DND-41 (cell line): ENCODE results near the gene PIGS.
"Not testable (repeated sequence)": the region's sequence is repeated elsewhere in the genome, so short reads cannot be mapped to it uniquely, and the experiment has no call there.

Source experiments
- ATAC-seq: fragments of 200-7000 bp; cut with Tn5 transposase; 3 replicates; pipeline ENCODE4 v1.9.1; 2021; ENCODE audit warnings: low read depth; ENCODE audit not compliant: insufficient read depth
- DNase-seq: peaks from one replicate; pipeline ENCODE4 v3.0.0-alpha.2; 2020
- H2AFZ ChIP-seq: 2 replicates; pipeline ENCODE4 v1.6.0; 2012; ENCODE audit warnings: low read depth, low read length
- H3K27ac ChIP-seq: 2 replicates; pipeline ENCODE4 v1.5.1; 2012; ENCODE audit warnings: low read length, inconsistent platforms
- H3K27me3 ChIP-seq: fragments of 200-600 bp; sonication (generic); 2 replicates; pipeline ENCODE4 v1.6.0; 2012; ENCODE audit warnings: low read length, mild to moderate bottlenecking, inconsistent platforms; ENCODE audit not compliant: insufficient read depth, poor library complexity
- H3K36me3 ChIP-seq: 2 replicates; pipeline ENCODE4 v1.5.1; 2012; ENCODE audit warnings: low read length, inconsistent platforms; ENCODE audit not compliant: insufficient read depth
- H3K4me1 ChIP-seq: 2 replicates; pipeline ENCODE4 v1.5.1; 2012; ENCODE audit warnings: mild to moderate bottlenecking, low read length; ENCODE audit not compliant: insufficient read depth
- H3K4me2 ChIP-seq: 2 replicates; pipeline ENCODE4 v1.6.0; 2012; ENCODE audit warnings: mild to moderate bottlenecking, moderate library complexity, low read length, inconsistent platforms; ENCODE audit not compliant: insufficient read depth
- H3K4me3 ChIP-seq, 2 experiments: fragments of 200-600 bp in 1 of 2; shearing (Covaris generic) in 1 of 2; 2 replicates each; pipeline ENCODE4 v1.5.1; 2012 to 2016; ENCODE audit warnings: inconsistent platforms in 2 of 2, low read length in 2 of 2, mild to moderate bottlenecking in 2 of 2, low read depth in 1 of 2, moderate library complexity in 1 of 2
- H3K79me2 ChIP-seq: 2 replicates; pipeline ENCODE4 v1.6.0; 2012; ENCODE audit warnings: low read length, inconsistent platforms; ENCODE audit not compliant: insufficient read depth
- H3K9ac ChIP-seq: 2 replicates; pipeline ENCODE4 v1.6.0; 2012; ENCODE audit warnings: low read depth, mild to moderate bottlenecking, inconsistent platforms, low read length, moderate library complexity
- H3K9me3 ChIP-seq: 2 replicates; pipeline ENCODE4 v1.5.1; 2012; ENCODE audit warnings: low read length, moderate library complexity, mild to moderate bottlenecking, inconsistent platforms; ENCODE audit not compliant: insufficient read depth, severe bottlenecking
- H4K20me1 ChIP-seq: 2 replicates; pipeline ENCODE4 v1.6.0; 2012; ENCODE audit warnings: low read length; ENCODE audit not compliant: insufficient read depth
- EZH2 ChIP-seq: IDR thresholded peaks from 3 replicates; pipeline ENCODE4 v1.6.1; 2012; ENCODE audit warnings: borderline replicate concordance, low read depth, mild to moderate bottlenecking, moderate library complexity, low read length, inconsistent platforms; ENCODE audit not compliant: severe bottlenecking
- TF ChIP-seq, protein P1 (sequence below): IDR thresholded peaks from 2 replicates; pipeline ENCODE4 v1.5.1; 2012; ENCODE audit warnings: borderline replicate concordance, low read length, moderate library complexity, mild to moderate bottlenecking; ENCODE audit not compliant: poor library complexity, severe bottlenecking; ENCODE audit errors: extremely low read depth

PIGS gene

DNA sequence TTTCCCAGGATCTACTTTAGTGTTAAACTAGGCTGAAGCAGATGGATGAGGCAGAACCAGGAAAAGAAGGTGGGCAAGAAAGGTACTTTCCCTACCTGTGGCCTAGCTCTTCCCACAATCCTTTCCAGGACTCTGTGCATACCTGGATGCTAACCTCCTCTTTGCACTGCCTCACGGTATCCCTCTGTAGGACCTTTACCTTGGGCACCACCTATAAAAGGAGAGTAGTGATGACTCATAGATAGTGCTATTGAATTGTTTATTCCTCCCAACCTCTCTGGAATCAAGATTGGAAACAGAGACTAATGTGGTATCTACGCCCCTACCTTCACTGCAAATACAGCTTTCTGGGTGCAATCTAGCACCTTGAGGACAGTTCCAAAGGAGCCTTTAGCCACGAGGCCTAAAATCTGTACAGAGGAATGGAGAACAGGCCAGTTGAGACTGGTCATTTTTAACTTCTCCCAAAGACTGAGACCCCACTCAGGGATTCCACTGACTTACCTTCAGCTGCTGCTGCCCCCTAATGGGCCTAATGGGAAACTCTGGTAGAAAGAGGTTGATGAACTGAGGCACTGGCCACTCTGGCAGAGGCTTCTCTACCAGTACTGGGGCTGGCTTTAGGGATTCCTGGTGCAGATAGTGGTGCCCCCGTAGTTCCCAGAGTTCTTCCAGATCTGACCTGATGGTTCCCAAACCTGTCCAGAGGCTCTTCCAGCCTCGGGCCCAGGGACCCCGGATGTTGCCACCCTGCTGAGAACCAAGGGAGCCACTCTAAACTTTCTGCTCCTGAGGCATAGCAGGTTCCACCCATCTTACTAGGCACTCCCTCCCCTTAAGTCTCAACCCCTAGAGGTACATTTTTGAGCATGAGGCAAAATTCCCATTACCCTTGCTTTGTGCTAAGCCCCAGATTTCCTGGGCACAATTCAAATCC is 41.9 kb upstream of the PIGS start:
- peak; percentile 75 for ATAC-seq
- Histone ChIP-seq H3K9me3 (no peaks in the 10 kb centered on the region), H3K4me3 (no peak overlapping the region)

DNA sequence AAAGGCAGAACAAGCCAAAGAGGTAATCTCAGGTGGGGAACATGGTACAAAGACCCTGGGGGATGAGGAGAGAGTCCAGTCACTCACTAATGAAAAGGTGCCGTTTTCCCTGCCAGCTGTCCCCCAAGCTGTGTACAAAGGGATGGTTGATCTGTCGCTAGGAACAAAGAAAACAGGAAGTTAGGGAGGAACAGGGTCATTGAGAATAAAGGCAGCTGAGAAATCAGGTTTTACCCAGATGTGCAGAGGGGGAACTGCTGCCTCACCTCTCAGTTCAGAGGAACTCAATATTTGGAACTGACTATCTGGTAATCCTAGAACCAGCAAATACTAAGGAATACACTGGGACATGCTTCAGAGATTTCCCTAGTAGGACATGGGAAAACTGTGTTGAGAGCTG is 41.2 kb upstream of the PIGS start:
- H3K4me3 ChIP-seq: no peak overlapping the region
- peaks cover 5% of the 10 kb centered on the region; the same call in 1 of the 2 replicates for H4K20me1 ChIP-seq
- H3K9me3 ChIP-seq: no peaks in the 10 kb centered on the region
- no peak overlapping the region for H3K27ac ChIP-seq
- peaks cover 68% of the 10 kb centered on the region for H3K36me3 ChIP-seq
- H3K4me2 ChIP-seq: no peak overlapping the region
- H2AFZ ChIP-seq: no peak overlapping the region
- H3K79me2 ChIP-seq: no peaks in the 10 kb centered on the region
- DNase-seq (no peak), ATAC-seq (no peak)
- H3K9ac ChIP-seq: no peak overlapping the region
- no peaks in the 10 kb centered on the region for H3K27me3 ChIP-seq
- TF ChIP-seq EZH2: no peak
- TF ChIP-seq, protein P1, sequence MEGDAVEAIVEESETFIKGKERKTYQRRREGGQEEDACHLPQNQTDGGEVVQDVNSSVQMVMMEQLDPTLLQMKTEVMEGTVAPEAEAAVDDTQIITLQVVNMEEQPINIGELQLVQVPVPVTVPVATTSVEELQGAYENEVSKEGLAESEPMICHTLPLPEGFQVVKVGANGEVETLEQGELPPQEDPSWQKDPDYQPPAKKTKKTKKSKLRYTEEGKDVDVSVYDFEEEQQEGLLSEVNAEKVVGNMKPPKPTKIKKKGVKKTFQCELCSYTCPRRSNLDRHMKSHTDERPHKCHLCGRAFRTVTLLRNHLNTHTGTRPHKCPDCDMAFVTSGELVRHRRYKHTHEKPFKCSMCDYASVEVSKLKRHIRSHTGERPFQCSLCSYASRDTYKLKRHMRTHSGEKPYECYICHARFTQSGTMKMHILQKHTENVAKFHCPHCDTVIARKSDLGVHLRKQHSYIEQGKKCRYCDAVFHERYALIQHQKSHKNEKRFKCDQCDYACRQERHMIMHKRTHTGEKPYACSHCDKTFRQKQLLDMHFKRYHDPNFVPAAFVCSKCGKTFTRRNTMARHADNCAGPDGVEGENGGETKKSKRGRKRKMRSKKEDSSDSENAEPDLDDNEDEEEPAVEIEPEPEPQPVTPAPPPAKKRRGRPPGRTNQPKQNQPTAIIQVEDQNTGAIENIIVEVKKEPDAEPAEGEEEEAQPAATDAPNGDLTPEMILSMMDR: no peak
- no peaks in the 10 kb centered on the region for H3K4me1 ChIP-seq

More for the DNA sequence above, 41.9 kb upstream of the PIGS start:
- Histone ChIP-seq H4K20me1 (peaks cover 5% of the 10 kb centered on the region; the same call in 1 of the 2 replicates), H3K36me3 (peaks cover 74% of the 10 kb centered on the region), H3K9ac (no peak overlapping the region), H3K27me3 (no peaks in the 10 kb centered on the region), H3K27ac (no peak overlapping the region), H3K4me2 (no peak overlapping the region), H3K79me2 (no peaks in the 10 kb centered on the region), H3K4me1 (no peaks in the 10 kb centered on the region), H2AFZ (no peak overlapping the region)
- DNase-seq: peak; percentile 42
- no peak for TF ChIP-seq EZH2
- TF ChIP-seq, protein P1: peak; percentile 79

DNA sequence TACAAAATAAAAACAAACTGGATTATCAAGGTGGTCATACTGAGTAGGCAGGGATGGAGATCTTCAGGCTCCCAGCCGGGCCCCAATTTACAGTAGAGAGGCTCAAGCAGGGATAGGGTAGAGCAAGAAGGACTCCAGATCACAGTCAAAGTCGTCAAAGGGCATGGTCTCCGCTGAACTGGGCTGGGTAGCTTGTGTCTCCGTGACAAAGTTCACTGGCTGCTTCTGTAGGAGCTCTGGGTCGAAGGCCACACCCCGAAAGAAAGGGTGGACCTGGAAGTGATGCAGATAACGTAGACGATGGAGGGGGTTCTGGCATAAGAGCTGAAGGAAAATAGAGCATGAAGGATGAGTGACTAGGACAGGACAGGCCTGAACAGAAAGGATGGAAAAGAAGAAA is 39.1 kb upstream of the PIGS start:
- no peak overlapping the region for H3K4me2 ChIP-seq
- no peaks in the 10 kb centered on the region for H3K27me3 ChIP-seq
- ATAC-seq (no peak), DNase-seq (no peak)
- H3K4me1 ChIP-seq: no peaks in the 10 kb centered on the region
- H3K27ac ChIP-seq: no peak overlapping the region
- TF ChIP-seq, protein P1: no peak
- H3K79me2 ChIP-seq: no peaks in the 10 kb centered on the region
- H2AFZ ChIP-seq: no peak overlapping the region
- H3K36me3 ChIP-seq: peaks cover 46% of the 10 kb centered on the region
- H3K4me3 ChIP-seq: no peak overlapping the region
- H3K9me3 ChIP-seq: no peaks in the 10 kb centered on the region
- no peak overlapping the region for H3K9ac ChIP-seq
- H4K20me1 ChIP-seq: peaks cover 5% of the 10 kb centered on the region; the same call in 1 of the 2 replicates

DNA sequence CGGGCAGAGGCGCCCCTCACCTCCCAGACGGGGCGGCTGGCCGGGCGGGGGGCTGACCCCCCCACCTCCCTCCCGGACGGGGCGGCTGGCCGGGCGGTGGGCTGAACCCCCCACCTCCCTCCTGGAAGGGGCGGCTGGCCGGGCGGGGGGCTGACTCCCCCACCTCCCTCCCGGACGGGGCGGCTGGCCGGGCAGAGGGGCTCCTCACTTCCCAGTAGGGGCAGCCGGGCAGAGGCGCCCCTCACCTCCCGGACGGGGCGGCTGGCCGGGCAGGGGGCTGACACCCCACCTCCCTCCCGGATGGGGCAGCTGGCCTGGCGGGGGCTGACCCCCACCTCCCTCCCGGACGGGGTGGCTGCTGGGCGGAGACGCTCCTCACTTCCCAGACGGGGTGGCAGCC is 32.7 kb upstream of the PIGS start:
- H3K36me3 ChIP-seq, H4K20me1 ChIP-seq, H3K9me3 ChIP-seq, H3K4me2 ChIP-seq, H3K27ac ChIP-seq, DNase-seq, H3K27me3 ChIP-seq, H2AFZ ChIP-seq, H3K79me2 ChIP-seq, H3K9ac ChIP-seq, H3K4me3 ChIP-seq, ATAC-seq: not testable (repeated sequence)
- H3K4me1 ChIP-seq: peaks cover 14% of the 10 kb centered on the region
